ENCODE data around the gene ANKRD33B.
A peak's percentile ranks its signal among the peaks of the same experiment; 100 is the strongest.

The ANKRD33B gene

DNA sequence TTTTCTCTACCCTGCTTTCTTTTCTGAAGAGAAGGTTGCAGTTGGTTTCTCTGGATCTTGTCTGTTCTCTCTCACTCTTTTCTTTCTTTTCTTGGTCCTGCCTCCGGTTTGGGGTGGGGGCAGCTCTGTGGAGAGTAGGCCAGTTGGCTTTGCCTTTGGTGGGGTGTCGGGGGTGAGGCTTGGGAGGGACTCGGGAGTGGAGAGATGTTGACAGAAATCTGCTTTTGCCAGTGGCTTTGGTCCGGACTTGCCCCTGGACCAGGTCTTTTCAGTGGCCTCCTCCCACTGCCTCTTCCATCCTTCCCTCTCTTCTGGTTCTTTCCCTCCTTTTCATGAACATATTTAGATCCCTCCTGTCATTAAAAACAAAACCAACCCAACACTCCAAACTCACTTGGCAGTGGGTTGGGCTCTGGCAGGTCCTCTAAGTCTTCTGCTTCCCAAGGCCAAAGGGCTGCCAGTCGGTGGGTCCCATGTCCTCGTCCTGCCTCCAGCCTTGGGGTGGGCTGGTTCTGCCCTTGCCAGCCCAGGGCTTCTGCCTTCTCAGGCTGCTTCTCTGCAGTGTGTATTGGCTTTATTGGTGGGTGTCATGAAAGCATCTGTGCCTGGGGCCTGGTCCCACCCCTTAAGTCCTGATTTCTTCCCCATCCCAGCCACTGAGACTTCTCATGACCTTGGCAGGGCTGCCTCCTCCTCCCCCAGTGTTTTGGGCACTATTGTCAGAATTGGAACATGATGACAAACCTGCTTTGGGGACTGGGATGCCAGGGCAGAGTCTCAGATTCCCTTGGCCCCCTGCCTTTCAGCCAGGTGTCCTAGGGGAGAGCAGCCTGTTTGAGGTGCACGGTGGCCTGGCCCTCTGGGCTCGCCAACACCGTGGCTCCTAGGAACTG, 16.9 kb downstream of the ANKRD33B start:
- DNase-seq, result no peak

DNA sequence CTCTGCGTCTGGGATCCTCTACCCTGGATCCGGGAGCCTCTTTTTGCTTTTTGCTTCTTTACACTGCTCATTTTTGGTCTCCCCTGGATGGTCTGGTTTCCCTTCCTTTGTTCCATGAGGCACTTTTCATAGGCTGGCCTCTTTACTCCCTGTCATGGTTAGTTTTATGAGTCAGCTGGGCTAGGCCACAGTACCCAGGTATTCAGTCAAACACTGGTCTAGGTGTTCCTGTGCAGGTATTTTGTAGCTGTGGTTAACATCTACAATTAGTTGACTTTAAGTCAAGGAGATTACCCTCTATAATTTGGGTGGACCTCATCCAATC, 17.5 kb downstream of the ANKRD33B start:
- DNase-seq, result no peak

DNA sequence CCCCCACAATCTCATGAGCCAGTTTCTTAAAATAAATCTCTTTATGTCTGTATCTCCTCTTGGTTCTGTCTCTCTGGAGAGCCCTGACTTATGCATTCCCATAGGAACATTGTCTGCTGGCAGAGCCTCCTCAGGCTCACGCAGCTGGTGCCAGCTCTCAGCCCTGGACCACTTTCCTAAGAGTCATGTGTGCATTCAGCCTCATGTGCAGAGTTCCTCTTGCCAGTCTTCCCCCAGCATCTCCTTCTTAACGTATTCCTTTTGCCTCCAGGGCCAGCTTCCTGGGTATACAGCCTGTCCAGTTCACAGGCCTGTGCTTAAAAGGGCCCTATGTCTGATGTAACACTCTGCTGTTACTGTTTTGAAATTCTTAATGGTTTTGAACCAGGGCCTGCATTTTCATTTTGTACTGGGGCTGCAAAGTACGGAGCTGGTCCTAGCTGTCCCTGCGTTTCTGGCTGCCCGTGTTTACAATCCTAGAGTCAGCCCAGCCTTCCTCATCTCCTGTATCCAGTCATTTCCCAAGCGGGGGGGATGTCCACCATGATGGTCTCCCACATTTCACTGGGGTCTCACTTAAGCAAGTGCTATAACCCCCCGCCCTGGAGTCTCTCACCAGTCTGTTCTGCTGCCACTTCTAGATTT, 18.1 kb downstream of the ANKRD33B start:
- DNase-seq, result no peak

DNA sequence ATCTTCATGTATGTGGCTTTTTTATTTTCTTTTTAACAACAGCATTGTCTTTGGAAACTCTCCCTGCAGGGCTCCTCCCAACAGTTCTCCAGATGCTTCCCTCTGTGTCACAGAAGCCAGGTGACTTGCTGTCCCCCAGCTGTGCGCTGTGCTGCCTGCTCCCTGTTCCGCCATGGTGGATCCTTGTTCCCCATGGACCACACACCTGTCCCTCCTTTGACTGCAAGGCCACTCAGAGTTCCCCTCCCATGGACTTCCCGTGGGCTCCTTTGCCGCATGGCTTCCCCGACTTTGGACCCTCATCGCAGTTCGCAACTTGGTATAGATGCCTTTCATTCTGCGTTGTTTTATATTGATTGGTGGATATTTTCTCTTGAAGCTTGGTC, 18.6 kb downstream of the ANKRD33B start:
- DNase-seq, result no peak

DNA sequence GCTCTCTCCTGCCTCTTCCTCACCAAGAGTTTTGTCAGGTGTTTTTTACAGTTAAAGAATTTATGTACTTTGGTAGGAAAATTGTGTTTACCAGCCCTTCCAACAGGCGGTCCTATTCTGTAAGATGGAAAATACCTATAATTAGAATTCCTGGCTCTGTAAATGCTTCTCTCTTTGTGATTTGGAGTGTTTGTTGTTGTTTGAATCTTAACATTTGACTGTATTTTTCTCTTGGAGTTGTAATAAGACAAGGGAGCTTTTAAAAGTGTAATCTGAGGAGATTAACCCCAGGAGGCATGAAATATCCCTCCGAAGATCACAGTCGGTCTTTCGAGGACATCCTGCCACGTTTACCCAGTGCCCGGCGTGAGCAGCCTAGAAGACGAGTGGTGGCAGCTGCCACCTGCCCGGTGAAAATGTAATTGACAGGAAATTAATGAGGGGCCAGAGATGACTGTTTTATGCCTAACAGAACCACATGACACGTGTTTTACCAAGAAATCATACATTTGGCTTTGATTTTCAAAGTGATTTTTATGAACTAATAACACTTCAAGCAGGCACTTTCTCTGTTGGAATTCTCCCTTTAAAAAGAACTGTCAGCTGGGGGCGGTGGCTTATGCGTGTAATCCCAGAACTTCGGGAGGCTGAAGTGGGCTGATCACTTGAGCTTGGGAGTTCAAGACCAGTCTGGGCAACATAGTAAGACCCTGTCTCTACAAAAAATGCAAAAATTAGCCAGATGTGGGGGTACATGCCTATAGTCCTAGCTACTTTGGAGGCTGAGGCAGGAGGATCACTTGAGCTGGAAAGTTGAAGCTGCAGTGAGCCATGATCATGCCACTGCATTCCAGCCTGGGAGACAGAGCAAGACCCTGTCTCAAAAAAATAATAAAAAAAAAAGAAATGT, 20.0 kb downstream of the ANKRD33B start:
- DNase-seq, result no peak

DNA sequence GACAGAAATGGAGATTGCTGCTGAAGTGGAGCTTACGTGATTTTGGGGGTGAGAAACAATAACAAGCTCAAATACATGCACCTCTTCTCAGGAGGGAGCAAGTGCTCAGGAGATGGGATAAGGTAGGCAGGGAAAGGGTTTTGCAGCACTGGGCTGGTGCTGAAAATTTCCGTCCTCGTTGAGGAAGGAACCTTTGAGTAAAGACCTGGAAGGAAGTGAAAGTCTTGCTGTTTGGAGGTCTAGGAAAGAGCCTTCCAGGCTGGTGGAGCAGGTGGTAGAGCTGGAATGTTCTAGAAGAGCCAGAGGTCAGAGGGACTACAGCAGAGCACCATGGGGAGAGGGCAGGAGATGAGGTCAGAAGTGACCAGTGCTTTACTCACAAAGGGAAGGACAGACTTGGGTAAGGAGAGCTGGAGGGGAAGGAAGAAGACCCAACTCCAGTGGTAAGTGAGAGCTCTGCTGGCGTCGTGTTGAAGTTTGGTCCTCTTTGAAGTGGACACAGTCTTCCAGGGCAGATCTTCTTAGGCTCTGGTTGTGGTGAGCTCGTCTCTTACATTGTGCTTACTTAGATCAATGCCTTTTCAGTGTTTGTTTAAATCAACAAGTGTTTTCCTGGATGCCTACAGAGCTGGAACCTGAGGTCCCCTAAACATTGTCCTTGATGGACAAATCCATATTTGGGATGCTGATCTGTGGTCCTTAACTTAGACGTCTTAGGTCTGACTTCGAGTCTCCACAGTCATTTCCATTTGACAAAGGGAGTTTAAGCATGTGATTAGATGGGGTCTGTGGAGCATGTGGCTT, 21.0 kb downstream of the ANKRD33B start:
- DNase-seq, result no peak

DNA sequence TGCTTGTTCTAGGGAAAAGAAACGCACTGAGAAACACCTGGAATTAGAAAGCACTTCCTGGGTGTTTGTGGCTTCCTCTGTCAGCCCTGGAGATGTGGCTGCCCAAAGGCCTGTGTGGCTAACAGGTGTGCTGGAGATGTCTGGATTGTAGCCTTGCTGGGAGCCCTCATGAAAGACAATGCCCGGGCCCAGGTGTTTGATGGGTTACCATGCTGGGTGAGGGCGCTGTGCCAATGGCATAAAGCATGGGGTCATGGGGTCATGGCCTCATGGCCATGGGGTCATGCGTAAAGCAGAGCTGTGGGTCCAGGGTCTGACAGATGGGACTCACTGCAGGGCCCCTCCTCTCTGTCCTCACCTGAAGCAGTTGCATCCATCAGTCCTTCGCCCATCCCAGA, 21.6 kb downstream of the ANKRD33B start:
- no peak for DNase-seq

DNA sequence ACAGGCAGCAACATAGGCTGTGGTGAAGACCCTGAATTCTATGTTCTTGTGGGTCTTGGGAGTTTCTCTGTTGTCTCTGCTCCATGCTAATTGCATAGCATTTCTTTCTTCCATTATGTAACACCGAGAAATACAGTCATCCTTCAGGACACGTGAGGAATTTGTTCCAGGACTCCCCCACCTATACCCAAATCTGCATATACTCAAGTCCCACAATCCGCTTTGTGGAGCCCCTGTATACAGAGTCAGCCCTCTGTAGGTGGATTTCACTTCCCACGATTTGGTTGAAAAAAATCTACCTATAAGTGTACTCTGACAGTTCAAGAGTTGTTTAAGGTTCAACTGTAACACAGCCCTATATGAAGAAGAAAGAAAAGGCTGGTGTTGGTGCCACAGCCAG, 22.1 kb downstream of the ANKRD33B start:
- DNase-seq, result no peak

DNA sequence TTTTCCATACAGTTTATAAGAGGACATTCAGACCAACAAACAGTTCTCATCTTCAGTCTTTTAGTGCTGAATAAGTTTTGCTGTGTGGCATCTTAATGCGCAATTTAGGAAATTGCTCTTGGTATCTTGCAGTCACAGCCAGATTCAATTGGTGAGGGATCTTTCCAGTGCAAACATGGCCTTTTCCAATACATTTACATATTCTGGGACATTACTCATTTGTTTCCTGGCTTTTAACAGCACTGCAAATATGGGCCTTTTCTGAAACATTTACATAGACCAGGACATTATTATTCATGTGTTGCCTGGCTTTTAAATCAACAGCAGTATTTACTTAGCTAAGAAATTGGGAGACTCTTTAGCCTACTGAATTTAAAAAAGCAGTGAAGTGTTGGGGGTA, 22.7 kb downstream of the ANKRD33B start:
- no peak for DNase-seq

DNA sequence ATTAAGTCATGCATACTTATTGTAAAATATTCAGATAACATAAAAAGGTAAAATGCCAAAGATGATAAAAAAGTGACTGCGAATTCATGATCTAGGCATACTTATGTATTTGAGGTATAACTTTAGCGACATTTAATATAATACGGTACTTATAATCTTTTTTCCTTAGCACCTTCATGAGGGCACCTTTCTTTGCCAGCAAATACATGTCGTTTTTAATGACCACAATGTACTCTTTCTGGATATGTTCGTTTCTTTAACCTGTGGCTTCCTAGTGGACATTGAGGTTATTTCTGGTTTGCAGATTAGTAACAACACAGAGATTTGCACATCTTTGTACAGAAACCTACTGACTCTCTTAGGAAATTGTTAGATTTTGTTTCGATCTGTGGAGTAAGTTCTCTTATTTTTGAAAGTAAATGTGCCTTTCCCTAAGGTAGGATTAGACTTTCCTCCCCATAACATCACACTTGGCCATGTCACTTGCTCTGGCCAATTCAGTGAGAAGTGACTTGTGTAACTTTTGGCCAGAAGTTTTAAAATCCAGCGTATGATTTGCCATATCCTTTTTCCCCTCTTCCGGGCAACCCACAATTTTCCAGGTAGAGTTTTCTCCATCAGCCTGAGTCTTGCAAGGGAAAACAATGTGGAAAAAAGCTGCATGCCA, 24.4 kb downstream of the ANKRD33B start:
- DNase-seq, result no peak

DNA sequence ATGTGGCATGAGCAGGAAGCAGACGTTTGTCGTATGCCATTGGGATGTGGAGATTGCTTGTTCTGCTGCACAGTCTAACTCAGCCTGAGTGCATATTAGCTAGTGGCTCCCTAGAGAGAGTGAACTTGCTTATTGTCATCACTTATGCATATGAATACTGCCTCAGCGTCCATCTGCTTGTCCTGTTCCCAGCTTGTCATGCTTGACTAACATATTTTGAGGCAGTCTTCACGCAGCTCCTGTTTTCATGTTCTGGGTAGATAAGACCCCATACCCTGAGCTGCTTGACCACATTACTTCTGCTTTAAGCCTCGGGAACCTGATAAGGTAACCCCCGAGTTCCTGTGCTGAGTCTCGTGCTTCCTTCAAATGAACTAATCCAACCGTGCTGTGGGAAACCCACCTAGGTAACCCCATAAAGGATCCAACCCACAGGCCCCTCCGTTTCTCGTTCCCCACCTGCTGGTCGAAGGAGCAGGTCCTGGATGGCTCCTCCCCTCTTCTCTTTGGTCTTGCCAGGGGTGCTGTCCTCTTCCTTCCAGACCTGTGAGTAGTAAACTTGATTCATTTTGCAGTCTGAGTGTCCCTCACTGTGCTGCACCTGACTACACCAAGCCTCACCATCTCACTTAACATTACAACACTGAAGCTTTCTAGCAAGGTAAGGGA, 25.0 kb downstream of the ANKRD33B start:
- no peak for DNase-seq

DNA sequence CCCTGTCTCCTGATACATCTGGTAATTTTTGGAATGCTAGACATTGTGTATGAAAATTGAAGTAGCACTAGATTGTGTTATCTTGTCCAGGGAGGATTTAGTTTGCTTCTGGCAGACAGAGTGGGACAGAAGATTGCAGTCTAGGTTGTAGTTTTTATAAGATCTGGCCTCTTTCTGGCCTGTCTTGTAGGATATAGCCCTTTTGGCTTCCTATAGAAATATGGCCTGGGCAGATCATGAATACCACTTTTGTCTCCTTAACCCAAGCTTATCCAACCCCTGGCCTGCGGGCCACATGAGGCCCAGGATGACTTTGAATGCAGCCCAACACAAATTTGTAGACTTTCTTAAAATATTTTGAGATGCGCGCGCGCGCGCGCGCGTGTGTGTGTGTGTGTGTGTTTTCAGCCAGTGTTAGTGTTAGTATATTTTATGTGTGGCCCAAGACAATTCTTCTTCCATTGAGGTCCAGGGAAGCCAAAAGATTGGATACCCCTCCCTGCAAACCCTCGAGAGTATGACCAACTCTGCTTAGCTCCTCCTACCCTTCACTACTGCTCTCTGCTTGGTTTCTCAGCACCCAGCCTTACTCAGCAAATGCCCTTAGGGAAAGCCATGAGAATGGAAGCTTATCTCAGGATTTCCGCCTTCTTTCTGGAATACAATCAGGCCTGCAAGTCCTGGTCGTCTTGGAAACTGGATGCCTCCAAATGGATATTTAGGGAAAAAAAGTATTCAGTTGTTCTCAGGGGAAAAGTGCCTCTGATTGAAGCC, 26.5 kb downstream of the ANKRD33B start:
- no peak for DNase-seq

DNA sequence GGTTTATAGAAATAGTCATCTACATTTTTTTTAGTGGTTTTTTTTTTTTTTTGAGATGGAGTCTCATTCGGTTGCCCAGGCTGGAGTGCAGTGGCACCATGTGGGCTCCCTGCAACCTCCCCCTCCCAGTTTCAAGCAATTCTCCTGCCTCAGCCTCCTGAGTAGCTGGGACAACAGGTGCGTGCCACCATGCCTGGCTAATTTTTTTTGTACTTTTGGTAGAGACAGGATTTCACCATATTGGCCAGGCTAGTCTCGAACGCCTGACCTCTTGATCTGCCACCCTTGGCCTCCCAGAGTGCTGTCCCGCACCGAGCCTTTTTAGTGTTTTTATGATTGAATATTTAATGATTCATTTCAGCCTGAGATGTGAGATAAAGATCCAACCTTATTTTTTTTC, 27.3 kb downstream of the ANKRD33B start:
- DNase-seq, result no peak

DNA sequence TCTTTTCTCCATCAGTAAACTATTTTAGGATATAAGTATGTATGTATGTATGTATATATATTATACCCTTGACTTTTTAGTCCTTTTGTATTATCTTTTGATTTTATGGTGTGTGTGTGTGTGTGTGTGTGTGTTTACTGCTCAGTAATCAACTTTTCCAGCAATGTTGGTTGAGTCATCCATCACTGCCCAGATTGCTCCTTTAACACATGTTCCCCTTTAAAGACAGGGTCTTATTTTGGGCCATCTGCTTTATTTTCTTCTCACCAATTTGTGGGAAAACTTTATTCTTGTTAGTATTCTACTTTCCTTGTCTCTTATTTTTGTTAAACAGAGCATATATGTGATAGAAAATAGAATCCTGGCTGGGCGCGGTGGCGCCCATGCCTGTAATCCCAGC, 28.1 kb downstream of the ANKRD33B start:
- no peak for DNase-seq

DNA sequence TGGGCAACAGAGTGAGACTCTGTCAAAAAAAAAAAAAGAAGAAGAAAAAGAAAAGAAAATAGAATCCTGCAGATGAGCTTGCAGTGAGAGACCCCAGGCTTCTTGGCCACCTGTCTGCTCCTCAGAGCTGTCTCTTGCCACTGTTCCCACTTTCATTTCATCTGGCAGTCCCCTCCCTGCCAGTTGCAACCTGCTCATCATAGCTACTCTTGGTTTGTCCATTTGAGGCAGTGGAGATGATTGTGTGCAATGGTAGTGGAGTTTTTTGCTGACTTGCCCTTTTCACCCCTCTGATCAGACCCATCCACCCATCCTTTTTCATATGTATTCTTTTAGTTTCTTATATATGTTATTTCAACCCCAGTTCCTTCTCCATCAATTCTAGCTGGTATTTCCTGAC, 28.7 kb downstream of the ANKRD33B start:
- DNase-seq, result no peak

DNA sequence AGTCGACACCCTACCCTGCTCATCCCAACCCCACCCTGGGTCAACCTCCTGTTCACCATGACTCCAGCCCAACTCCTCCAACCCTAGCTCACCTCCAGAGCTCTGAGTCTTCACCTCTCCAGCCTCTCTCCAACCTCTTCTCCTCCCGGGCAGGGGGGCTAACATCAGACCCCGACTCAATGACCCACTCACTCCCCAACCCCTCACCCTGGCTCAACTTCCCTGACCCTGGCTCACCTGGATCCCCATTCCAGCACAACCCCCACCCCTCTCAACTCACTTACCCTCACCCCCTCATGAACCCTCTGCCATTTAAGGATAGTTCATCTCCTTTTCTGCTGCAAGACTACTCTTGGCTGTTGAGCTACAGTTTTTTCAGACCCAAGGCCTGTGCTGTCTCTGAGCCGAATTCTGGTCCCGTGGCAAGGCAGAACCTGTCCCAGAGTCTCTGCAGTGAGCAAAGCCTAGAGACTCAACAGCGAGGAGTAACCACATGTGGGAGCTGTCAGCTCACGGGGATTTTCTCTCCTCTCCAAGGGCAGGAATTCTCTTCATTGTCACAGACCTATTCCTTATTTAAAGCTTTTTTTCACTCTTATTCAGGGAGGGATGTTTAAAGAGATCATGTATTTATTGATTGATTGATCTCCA, 29.8 kb downstream of the ANKRD33B start:
- no peak for DNase-seq

DNA sequence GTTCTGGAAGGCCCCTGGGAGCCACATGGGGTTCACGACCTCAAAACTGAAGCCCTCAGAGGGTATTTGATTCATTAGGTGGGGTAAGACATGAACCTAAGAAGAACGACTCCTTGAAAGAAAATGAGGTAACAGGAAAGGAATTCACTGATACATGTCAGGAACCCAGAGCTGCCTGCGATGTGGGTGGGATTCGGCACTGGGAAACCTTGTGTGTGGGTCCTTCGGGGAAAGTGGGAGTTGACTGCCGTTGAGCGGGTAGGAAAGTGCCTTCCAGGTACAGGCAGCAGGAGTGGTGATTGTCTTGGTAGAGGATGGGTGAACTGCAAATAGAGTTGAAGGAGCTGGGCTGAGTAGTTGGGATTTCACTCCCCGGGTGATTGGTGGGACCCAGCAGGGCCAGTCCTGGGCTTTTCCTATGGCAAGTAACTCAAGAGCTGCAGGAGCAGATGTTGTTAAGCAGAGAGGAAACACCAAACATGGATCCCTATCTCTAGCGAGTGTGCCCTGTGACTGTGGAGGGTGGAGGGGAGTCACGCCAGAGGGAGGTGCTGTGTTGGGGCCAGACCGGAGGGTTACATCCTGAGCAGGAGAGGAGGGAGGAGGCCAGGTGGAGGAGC, 30.8 kb downstream of the ANKRD33B start:
- DNase-seq, result no peak

DNA sequence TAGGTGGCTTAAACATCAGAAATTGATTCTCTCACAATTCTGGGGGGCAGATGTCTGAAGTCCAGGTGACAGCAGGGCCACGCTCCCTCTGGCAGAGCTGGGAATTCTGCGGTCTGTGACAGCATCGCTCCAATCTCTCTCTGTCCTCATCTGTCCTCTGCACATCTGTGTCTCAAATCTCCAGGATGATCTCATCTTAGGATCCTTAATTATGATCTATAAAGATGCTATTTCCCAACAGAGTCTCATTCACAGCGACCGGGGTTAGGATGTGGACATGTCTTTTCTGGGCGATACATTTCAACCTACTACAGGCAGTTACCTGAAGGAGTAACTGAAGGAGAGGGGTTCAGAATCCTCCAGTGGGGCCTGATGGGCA, 31.4 kb downstream of the ANKRD33B start:
- DNase-seq, result no peak

DNA sequence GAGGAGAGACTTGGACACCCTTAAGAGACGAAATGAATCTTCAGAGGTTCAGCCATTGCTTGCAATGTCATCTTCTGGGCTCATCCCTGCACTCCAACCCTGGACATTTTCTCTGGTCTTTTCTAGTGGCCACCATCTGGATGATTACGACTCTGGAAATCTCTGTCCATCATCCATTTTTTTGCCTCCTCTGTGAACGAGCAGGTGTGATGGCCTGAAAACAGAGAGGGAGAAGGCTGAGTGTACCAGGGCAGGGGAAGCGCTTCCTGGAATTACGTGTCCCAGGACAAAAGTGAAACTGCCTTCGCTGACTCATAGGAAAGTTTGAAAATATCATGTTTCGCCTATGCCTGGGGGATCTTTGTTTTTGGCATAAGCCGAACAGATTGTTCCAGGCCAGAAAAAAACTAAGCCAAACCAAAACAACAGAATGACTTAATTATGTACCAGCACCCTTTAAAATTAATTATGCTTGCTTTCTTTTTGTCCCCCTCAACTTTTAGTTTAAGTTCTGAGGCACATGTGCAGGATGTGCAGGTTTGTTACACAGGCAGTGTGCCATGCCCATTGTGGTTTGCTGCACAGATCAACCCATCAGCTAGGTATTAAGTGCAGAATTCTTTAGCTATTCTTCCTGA, 31.9 kb downstream of the ANKRD33B start:
- DNase-seq, result peak; percentile 53

Measured in NCI-H1048 (cell line).